ENCODE data around the gene CACNB4.
A peak's percentile ranks its signal among the peaks of the same experiment; 100 is the strongest.
"Not testable (repeated sequence)": the region's sequence is repeated elsewhere in the genome, so short reads cannot be mapped to it uniquely, and the experiment has no call there.

Gene CACNB4

GRCh38 chr2:152098496-152099366 lies at the start of gene CACNB4:
TSS of gene CACNB4 (minus strand) at chr2:152099044.
- DNase-seq = peak in 2 of 3 experiments; percentile 58 to 67

DNA sequence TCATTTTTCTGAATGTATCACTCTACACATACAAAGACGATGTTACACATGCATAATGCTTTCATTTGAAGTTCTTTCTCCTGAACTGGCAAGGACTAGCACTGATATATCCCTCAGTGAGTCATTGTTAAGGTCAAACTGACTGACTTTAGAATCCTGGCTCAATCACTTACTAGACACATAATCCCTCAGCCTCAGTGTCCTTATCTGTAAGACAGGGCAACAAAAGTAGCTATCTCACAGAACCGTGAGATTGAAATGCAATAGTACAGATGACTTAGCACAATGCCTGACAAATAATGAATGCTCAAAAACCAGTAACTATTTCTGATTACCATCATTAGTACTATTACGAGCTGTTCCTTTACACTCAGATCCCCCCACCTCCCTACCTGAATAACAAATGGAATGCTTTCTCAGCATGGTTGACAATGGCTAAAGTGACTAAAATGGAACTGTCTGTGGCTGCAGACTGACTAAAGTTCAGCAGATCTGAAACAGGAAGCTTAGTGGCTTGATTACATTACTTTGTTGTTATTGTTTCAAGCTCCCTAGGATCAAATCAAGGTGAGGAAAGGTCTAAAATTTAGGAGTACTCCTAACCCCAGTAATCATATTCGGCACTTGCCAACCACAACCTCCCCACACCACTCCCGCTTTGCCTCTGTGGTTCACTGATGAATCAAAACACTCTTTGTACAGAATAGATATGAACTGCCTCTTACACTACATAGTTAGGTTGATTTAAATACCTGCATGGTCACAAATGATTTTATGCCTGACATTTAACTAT lies 35.8 kb upstream of the CACNB4 start:
- DNase-seq = no peak

DNA sequence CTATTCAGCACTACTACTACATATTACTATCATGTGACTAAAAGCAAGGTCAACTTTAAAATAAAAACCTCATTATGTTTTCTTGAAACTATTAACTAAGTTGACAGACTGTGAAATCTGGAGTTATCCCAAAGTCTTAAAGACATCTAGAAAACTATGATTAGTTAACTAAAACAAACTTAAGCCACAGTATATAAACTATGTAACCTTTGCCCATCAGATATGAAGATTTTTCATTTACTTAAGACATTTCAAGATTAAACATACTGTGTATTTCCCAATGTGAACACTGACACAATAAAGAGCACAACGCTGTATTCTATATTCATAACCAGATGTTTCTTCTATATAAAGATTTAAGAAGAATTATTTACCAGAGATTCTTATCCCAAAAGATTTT lies 33.5 kb upstream of the CACNB4 start:
- DNase-seq = no peak

DNA sequence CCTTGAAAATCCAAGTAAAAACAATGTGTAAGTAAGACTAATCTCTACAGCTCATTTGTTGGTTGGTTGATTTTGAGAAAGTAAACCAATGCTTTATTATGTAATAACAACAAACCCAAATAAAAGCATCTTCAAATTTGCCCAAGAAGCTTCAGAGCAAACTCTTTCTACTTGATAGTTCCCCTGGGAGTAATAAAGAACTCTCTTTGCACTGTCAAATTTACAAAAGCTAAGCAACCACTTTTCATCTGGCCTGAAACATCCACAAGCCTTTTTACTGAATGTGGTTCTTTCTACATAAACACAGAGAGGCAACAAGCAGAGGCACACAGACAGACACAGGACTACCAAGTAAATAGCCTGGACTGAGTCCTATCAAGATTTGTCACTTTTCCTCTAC lies 28.8 kb upstream of the CACNB4 start:
- no peak for DNase-seq

GRCh38 chr2:152126664-152127063 lies 27.8 kb upstream of the CACNB4 start:
- DNase-seq = no peak

GRCh38 chr2:152122161-152122560 lies 23.3 kb upstream of the CACNB4 start:
- no peak for DNase-seq

- no peak for DNase-seq
Observed at GRCh38 chr2:152120430-152120829, 21.6 kb upstream of the CACNB4 start.

DNA sequence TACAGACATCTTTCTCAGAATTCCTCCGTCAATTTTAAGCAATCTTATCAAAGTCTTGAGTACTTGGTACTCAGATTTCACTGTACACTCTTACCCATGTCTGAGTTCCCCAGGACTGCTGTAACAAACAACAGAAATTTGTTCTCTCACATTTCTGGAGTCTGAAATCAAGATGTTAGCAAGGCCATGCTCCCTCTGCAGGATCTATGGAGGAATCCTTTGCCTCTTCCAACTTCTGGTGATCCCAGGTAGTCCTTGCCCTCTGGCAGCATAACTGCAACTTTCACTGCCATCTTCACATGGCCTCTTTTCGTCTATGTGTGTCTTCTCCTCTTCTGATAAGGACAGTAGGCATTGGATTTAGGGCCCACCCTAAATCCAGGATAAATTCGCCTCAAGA lies 17.1 kb upstream of the CACNB4 start:
- DNase-seq = peak in 1 of 3 experiments; percentile 11

- no peak for DNase-seq
Observed at GRCh38 chr2:152114366-152114765, 15.5 kb upstream of the CACNB4 start.

GRCh38 chr2:152107140-152107539 lies 8.3 kb upstream of the CACNB4 start:
- DNase-seq = not testable (repeated sequence)

- DNase-seq = no peak
Observed at GRCh38 chr2:152106464-152106863, 7.6 kb upstream of the CACNB4 start.

GRCh38 chr2:152103271-152103670 lies 4.4 kb upstream of the CACNB4 start:
- DNase-seq = no peak

- no peak for DNase-seq
Observed at GRCh38 chr2:152100961-152101360, 2.1 kb upstream of the CACNB4 start.

DNA sequence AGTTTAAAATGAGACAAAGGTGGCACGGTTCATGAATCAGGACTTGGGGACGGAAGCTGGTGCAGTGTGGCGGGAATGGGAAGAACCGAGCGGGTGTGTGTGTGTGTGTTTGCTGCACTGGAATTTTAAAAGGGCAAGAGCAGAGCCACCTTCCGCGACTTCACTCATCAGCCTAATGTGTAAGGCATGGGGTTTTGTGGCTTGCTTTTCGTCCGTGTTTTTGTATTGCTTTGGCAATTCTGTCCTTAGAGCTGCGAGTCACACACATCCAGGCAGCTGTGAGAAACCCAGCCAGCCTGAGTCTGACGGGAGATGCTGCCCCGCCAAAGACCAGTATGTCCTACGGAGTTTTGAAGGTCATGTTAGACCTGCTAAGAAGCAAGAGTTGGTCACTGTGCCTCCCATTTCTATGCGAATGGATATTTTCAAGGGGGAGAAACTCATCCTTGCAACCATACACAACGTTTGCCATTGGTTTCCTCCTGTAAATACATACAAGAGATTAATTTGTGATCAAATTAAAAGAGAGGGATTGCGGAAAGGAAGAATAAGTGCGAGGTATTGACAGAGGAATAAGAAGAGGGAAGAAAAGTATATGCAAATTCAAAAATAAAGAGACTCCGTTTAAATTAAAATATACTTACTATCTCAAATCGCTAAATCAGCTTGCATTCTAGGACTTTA lies 665 bp upstream of the CACNB4 start:
- peak in 2 of 3 experiments; percentile 58 to 67 for DNase-seq

GRCh38 chr2:152097801-152098495 lies 896 bp downstream of the CACNB4 start:
- DNase-seq = no peak

DNA sequence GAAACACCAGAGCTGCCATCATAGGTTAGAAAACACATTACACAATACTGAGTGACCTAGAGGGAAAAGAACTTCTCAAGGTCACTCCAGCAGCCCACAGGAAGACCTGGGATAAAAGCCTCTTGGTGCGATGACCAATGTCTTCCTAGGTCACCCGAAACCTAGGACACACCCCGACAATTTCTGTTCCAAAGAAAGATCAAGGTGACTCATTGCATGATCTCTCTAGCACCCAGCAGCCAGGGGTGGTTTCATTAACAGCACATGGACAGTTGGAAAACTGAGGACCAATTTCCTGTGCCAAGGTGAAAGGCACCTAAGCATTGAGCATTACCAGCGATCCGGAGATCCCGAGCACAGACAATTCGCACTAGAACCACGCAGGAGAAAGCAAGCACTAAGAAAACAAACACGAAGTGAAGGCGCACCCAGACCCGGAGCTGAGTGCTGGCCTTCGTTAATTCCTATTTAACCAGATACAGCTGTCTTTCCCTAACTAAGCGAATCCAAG lies 1.5 kb downstream of the CACNB4 start:
- no peak for DNase-seq

- no peak for DNase-seq
Observed at GRCh38 chr2:152095146-152095545, 3.7 kb downstream of the CACNB4 start.

DNA sequence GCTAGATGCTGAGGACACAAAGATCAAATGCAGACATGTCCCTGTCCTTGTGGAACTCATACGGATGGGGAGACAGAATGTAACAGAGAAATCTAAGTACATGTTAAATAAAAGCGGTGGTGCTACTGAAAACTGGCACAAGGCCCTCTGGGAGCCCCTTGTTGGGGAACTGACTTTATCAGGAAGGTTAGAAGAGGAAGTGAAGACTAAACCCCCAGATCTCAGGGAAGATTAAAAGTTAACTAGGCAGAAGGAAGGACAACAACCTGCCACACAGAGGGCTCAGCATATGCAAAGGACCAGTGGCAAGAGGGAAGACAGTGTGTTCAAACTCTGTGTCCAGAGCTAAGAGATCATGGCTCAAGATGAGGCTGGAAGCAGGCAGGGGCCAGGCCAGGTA lies 4.8 kb downstream of the CACNB4 start:
- no peak for DNase-seq

- DNase-seq = no peak
Observed at GRCh38 chr2:152093464-152093863, 5.4 kb downstream of the CACNB4 start.

DNA sequence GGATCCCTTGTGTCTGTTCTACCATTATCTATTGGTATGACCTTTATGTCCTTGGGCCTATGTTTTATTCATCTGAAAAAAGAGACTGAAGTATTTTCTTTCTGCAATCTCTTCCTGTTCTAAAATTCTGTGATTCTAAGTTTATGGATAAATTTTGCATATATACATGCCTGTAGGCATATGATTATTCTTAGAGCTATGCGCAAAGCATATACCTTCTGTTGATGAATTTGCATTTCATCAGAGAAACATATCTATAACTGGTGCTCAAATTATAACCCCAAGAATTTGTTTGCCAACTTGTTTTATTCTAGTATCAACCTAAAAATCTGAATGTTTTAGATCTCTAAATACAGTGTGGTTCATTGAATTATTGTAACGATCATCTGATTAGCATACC lies 6.7 kb downstream of the CACNB4 start:
- no peak for DNase-seq

DNA sequence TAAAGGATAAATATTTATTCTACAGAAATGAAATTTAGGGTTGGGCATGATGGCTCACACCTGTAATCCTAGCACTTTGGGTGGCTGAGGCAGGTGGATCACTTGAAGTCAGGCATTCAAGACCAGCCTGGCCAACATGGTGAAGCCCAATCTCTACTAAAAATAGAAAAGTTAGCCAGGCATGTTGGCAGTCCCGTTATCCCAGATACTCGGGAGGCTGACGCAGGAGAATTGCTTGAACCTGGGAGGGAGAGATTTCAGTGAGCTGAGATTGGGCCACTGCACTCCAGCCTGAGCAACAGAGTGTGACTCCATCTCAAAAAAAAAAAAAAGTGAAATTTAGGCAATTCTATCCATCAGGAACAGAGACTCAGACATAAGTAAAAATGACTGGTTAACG lies 8.1 kb downstream of the CACNB4 start:
- DNase-seq = not testable (repeated sequence)

DNA sequence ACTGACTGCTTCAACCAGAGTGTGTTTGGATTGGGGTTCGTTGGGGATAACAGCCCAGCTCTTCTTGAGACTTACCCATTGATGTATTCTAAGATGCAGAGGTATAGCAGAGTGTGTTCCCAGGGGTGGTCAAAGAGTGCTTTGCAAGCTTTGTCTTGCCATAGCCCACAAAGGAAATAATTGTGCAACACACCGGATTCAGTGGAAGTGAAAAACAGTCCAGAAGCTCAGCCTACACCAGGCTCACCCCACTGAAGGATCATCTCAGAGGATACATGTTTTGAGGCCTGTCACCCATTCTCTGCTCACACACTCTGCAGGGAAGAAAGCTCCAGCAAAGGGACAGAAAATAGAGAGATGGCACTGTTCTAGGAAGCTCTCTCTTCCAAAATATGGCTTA lies 9.6 kb downstream of the CACNB4 start:
- no peak for DNase-seq

GRCh38 chr2:152088006-152088405 lies 10.8 kb downstream of the CACNB4 start:
- no peak for DNase-seq

Measured in NCI-H1417 (cell line).